ENCODE data around the gene CBFA2T2. TPM values are rescaled to one million over a fixed set of nuclear protein-coding genes. Genes with fewer than 3 reads are reported as not detected.
"Not testable (repeated sequence)": the region's sequence is repeated elsewhere in the genome, so short reads cannot be mapped to it uniquely, and the experiment has no call there.

The CBFA2T2 gene
- total RNA-seq, result 10 to 100 TPM; 10.2 to 10.9 TPM

DNA sequence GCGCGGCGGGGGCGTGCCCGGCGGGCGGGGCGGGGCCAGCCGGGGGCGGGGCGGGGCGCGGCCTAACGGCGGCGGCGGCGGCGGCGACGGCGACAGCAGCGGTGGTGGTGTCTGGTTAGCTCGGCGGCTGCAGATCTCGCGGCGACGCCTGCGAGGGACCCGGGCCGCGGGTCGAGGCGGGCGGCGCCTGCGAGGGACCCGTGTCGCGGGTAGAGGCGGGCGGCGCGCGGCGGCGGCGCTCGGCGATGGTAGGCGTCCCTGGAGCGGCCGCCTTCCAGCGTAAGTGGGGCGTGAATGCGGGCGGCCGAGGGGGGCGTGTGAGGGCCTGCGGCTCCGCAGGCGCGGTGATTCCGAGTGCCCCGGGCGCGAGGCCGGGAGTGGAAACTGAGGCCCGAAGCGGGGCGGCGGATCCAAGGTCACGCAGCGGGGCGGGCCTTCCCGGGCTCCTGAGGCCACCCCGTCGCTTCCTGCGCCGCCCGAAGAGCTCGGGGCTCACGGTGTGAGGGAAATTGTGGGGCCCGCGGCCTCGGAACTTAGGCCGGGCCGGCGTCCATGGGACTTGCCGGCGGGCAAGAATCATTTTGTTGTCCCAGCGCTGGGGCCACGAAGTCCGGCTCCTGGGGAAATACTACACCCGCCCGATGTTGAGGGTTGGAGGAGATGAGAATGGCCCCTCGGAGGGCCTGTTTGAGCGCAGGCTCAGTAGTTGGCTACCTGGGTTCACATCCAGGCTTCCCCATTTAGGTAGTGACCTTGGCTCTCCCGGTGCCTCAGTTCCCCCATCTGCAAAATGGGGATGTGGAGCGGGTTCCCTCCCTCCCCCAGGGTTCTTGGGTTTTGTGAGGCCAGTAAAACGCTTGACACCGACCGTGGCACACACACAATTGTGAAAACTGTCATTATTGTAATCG lies at the start of gene CBFA2T2:
TSS of gene CBFA2T2 (plus strand) at position 74 of the 911 bp plus-strand sequence. CDS start at position 246, 172 bp downstream.
- ChIA-PET POLR2A (interaction anchor here (0.7 to 1.5 kb wide), 5 partner anchors 46 to 614 kb away, joined by 3 to 5 read pairs (median 3); partner anchors contain the start of gene SNTA1), CTCF (interaction anchor here (0.7 to 3.2 kb wide), 8 partner anchors 11 to 192 kb away, joined by 3 to 13 read pairs (median 4); partner anchors contain the start of genes ACTL10 and SNTA1)
- H3K4me3 Mint-ChIP-seq, result peak within 1 kb of the TSS; percentile 82
- H3K9me3 Mint-ChIP-seq, result no peaks in the 10 kb centered on the region
- ATAC-seq (peak; percentile 48), DNase-seq (peak; percentile 62)
- H3K36me3 Mint-ChIP-seq (ENCODE audit: low read depth), result no peaks in the 10 kb centered on the region
- intact Hi-C loops (cut with micrococcal nuclease), result no loop called here
- H3K27me3 Mint-ChIP-seq, result no peaks in the 10 kb centered on the region
- TF ChIP-seq, protein P1, sequence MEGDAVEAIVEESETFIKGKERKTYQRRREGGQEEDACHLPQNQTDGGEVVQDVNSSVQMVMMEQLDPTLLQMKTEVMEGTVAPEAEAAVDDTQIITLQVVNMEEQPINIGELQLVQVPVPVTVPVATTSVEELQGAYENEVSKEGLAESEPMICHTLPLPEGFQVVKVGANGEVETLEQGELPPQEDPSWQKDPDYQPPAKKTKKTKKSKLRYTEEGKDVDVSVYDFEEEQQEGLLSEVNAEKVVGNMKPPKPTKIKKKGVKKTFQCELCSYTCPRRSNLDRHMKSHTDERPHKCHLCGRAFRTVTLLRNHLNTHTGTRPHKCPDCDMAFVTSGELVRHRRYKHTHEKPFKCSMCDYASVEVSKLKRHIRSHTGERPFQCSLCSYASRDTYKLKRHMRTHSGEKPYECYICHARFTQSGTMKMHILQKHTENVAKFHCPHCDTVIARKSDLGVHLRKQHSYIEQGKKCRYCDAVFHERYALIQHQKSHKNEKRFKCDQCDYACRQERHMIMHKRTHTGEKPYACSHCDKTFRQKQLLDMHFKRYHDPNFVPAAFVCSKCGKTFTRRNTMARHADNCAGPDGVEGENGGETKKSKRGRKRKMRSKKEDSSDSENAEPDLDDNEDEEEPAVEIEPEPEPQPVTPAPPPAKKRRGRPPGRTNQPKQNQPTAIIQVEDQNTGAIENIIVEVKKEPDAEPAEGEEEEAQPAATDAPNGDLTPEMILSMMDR (IDR thresholded peaks at IDR 0.05), result no peak
- peak within 1 kb of the TSS; percentile 86 for H3K27ac Mint-ChIP-seq
- H3K4me1 Mint-ChIP-seq (ENCODE audit: low read depth), result peaks cover 14% of the 10 kb centered on the region

DNA sequence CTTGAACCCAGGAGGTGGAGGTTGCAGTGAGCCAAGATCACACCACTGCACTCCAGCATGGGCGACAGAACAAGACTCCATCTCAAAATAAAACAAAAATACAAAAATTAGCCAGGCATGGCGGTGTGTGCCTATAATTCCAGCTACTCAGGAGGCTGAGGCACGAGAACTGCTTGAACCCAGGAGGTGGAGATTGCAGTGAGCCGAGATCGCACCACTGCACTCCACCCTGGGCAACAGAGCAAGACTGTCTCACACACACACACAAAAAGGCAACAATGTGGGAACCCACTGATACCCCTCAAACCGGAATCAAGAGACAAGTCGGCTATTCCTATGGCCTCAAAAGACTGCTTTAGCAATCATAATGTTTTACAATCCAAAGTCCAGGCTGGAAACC lies 49.3 kb upstream of the CBFA2T2 start:
- H3K4me3 Mint-ChIP-seq; ATAC-seq; H3K27ac Mint-ChIP-seq; POLR2A ChIA-PET; H3K36me3 Mint-ChIP-seq (ENCODE audit: low read depth); intact Hi-C loops (cut with micrococcal nuclease); DNase-seq; H3K9me3 Mint-ChIP-seq; H3K27me3 Mint-ChIP-seq; CTCF ChIA-PET: not testable (repeated sequence)
- peaks cover 12% of the 10 kb centered on the region for H3K4me1 Mint-ChIP-seq (ENCODE audit: low read depth)

DNA sequence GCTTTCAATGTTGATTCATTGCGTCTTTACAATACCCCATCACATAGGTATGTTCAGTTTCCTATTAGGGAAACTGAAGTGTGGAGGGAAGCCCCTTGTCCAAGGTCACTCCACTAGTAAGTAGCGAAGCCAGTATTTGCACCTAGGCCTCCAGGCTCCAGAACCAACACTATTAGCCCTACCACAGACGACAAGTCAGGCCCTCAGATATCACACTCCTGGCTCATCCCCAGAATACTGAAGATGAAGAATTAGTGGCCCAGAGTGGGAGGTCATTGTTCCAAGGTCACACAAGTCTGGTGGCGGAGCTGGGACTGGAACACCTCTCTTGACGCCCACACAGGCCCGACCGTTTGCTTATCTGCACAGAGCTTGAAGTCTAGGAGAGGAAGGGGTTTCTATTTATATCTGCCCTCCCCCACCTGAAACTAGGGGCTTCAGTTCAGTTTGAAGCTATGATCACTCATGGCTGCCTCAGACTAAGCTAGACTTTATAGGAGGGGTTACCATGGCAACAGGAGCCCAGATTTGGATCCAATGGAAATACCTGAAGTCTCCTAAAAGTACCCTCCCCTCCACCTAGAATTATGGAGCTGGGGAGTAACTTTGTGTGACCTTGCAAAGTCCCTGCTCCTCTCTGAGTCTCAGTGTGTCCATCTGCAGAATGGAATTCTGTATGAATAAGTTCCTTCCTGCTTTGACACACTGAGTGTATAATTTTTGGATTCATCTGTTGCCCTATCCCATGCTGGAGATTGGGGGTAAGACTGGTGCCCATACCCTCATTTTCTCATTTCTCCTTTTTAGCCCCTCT lies 48.5 kb upstream of the CBFA2T2 start:
- POLR2A ChIA-PET, result interaction anchor here (1.1 kb wide), 1 partner anchor 272 kb away, joined by 3 read pairs; no protein-coding TSS in a partner anchor
- no peaks in the 10 kb centered on the region for H3K9me3 Mint-ChIP-seq
- H3K4me1 Mint-ChIP-seq (ENCODE audit: low read depth), result peaks cover 12% of the 10 kb centered on the region
- H3K36me3 Mint-ChIP-seq (ENCODE audit: low read depth), result no peaks in the 10 kb centered on the region
- CTCF ChIA-PET, result no interaction called here
- ATAC-seq (no peak), DNase-seq (no peak)
- no peak overlapping the region for H3K27ac Mint-ChIP-seq
- no peak overlapping the region for H3K4me3 Mint-ChIP-seq
- TF ChIP-seq, protein P1 (IDR thresholded peaks at IDR 0.05), result no peak
- H3K27me3 Mint-ChIP-seq, result no peaks in the 10 kb centered on the region
- intact Hi-C loops (cut with micrococcal nuclease), result no loop called here

DNA sequence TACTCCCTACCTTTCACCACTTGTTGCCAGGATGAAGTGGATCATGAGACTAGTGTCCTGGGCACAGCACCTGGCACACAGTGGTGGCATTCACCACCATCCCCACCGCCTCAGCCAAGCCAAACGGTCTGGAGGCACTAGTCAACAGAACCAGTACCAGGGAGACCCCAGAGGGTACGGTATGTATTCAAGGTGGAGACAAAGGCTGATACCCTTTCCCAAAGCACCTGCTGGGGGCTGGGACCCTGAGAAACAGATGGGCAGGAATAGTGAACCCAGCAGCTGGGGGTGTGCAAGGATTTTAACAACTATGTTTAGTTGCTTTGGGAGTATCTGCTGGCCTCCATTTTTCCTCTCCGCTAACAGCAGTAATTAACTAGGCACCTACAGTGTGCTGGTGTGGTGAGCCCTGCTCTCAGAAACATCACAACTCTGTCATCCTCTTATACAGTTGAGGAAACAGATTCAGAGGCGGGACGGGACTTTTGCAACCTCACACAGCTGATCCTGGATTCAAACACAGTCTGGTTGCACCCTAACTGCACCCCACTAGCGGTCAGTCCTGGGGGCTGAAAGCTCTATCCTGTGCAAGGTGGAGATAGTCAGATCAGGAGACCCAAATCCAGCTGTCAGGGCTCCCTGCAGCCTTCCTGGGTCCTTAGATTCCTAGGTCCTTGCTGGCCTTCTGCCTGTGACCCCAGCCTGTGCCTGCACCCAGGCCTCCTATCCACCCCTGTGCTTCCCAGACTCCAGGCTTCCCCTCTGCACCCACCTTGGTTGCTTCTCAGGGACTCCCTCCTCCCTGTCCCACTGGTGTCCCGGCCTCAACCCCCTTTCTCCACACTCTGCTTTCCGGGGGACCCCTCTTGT lies 47.5 kb upstream of the CBFA2T2 start:
- intact Hi-C loops (cut with micrococcal nuclease), result no loop called here
- no peaks in the 10 kb centered on the region for H3K36me3 Mint-ChIP-seq (ENCODE audit: low read depth)
- H3K9me3 Mint-ChIP-seq, result no peaks in the 10 kb centered on the region
- TF ChIP-seq, protein P1 (IDR thresholded peaks at IDR 0.05), result no peak
- H3K27me3 Mint-ChIP-seq, result no peaks in the 10 kb centered on the region
- H3K27ac Mint-ChIP-seq, result no peak overlapping the region
- CTCF ChIA-PET, result interaction anchor here (1.2 to 4.3 kb wide), 3 partner anchors 47 to 225 kb away, joined by 4 to 30 read pairs (median 4); partner anchors contain the start of genes ACTL10 and CBFA2T2
- DNase-seq (peak; percentile 26), ATAC-seq (no peak)
- POLR2A ChIA-PET, result interaction anchor here (1.3 kb wide), 1 partner anchor 10 kb away, joined by 3 read pairs; no protein-coding TSS in a partner anchor
- H3K4me3 Mint-ChIP-seq, result peak overlapping the region; percentile 68
- peaks cover 12% of the 10 kb centered on the region for H3K4me1 Mint-ChIP-seq (ENCODE audit: low read depth)
